Measurements from ENCODE around the gene PLAU. TPM values are rescaled to one million over a fixed set of nuclear protein-coding genes. Genes with fewer than 3 reads are reported as not detected.
"Not testable (repeated sequence)": the region's sequence is repeated elsewhere in the genome, so short reads cannot be mapped to it uniquely, and the experiment has no call there.

PLAU gene
- total RNA-seq, 1 experiment from 2014 or later, result 1,582 TPM

DNA sequence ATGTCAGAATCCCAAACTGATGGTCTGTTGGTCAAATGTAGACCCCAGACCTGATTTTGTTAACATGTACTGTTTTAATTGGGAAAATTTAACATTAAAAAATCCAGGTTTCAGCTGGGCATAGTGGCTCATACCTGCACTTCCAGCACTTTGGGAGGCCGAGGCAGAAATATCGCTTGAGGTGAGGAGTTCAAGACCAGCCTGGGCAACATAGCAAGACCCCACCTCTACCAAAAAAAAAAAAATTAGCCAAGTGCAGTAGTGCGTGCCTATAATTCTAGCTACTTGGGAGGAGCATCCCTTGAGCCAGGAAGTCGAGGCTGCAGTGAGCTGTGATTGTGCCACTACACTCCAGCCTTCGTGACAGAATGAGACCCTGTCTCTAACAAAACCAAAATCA is 20.7 kb upstream of the PLAU start:
- Histone ChIP-seq H3K4me2 (ENCODE audit: low read length) (no peak overlapping the region), H3K9ac (ENCODE audit: low read length) (no peak overlapping the region), H2AFZ (ENCODE audit: low read length) (no peak overlapping the region), H3F3A (ENCODE audit: low read length, unreplicated experiment) (peaks cover 43% of the 10 kb centered on the region), H3K4me1 (ENCODE audit: insufficient read depth, low read length) (peaks cover 87% of the 10 kb centered on the region), H3K79me2 (ENCODE audit: low read length) (no peaks in the 10 kb centered on the region), H3K4me3 (ENCODE audit: low read length) (no peak overlapping the region), H3K27ac (ENCODE audit: low read length) (peak overlapping the region; percentile 82), H3K9me2 (replicated peaks; ENCODE audit: low read length) (0 out of 2 replicates have a peak, but pooled peaks cover 4% of the 10 kb centered on the region), H3K36me3 (ENCODE audit: low read depth, low read length) (no peaks in the 10 kb centered on the region), H4K20me1 (ENCODE audit: low read length) (no peaks in the 10 kb centered on the region), H3K27me3 (ENCODE audit: low read length) (no peaks in the 10 kb centered on the region), H3K9me3 (ENCODE audit: low read length) (no peaks in the 10 kb centered on the region)
- TF ChIP-seq EZH2 (IDR thresholded peaks at IDR 0.05; ENCODE audit: low read length, unreplicated experiment) (no peak), CTCF (conservative IDR thresholded peaks at IDR 0.05; ENCODE audit: low read depth, low read length) (no peak), EZH2phosphoT487 (IDR thresholded peaks at IDR 0.05; ENCODE audit: borderline replicate concordance, low read length) (no peak)
- ATAC-seq (no peak), DNase-seq (no peak)
- POLR2A ChIA-PET (ENCODE audit: unreplicated experiment), result interaction anchor here (0.6 to 3.4 kb wide), 2 partner anchors 9 to 37 kb away, joined by 3 to 71 read pairs; no protein-coding TSS in a partner anchor
- intact Hi-C loops (cut with micrococcal nuclease), result loop anchor here (10.0 kb wide), 1 partner anchor 1035 kb away; no protein-coding TSS in a partner anchor
- no TSS peak for BruUV-seq (replicated peaks)
- CTCF ChIA-PET, result interaction anchor here (0.7 kb wide), 1 partner anchor 10 kb away, joined by 10 read pairs; no protein-coding TSS in a partner anchor

DNA sequence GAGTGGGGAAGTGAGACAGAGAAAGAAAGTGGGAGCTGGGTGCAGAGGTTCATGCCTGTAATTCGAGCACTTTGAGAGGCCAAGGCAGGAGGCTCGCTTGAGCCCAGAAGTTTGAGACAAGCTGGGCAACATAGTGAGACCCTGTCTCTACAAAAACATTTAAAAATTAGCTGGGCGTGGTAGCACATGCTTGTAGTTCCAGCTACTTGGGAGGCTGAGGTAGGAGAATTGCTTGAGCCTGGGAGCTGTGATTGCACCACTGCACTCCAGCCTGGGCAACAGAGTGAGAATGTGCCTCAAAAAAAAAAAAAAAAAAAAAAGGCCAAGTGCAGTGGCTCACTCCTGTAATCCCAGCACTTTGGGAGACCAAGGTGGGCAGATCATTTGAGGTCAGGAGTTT is 20.1 kb upstream of the PLAU start:
- ATAC-seq; H3K9ac ChIP-seq (ENCODE audit: low read length); H2AFZ ChIP-seq (ENCODE audit: low read length); H3K27me3 ChIP-seq (ENCODE audit: low read length); DNase-seq; H4K20me1 ChIP-seq (ENCODE audit: low read length); H3K79me2 ChIP-seq (ENCODE audit: low read length); H3K4me2 ChIP-seq (ENCODE audit: low read length); H3K9me2 ChIP-seq (replicated peaks; ENCODE audit: low read length); H3K36me3 ChIP-seq (ENCODE audit: low read depth, low read length); H3K9me3 ChIP-seq (ENCODE audit: low read length); H3K4me3 ChIP-seq (ENCODE audit: low read length); BruUV-seq (replicated peaks): not testable (repeated sequence)
- H3K27ac ChIP-seq (ENCODE audit: low read length), result peak overlapping the region; percentile 82; the same call in 1 of the 2 replicates
- peaks cover 43% of the 10 kb centered on the region for H3F3A ChIP-seq (ENCODE audit: low read length, unreplicated experiment)
- ChIA-PET POLR2A (ENCODE audit: unreplicated experiment) (interaction anchor here (0.6 kb wide), 1 partner anchor 37 kb away, joined by 3 read pairs; no protein-coding TSS in a partner anchor), CTCF (interaction anchor here (0.6 to 0.8 kb wide), 3 partner anchors 11 to 50 kb away, joined by 3 to 10 read pairs (median 3); no protein-coding TSS in a partner anchor)
- H3K4me1 ChIP-seq (ENCODE audit: insufficient read depth, low read length), result peaks cover 89% of the 10 kb centered on the region
- intact Hi-C loops (cut with micrococcal nuclease), result loop anchor here (10.0 kb wide), 1 partner anchor 1034 kb away; no protein-coding TSS in a partner anchor

- Histone ChIP-seq H3F3A (ENCODE audit: low read length, unreplicated experiment) (peaks cover 42% of the 10 kb centered on the region), H3K36me3 (ENCODE audit: low read depth, low read length) (no peaks in the 10 kb centered on the region), H3K79me2 (ENCODE audit: low read length) (no peaks in the 10 kb centered on the region), H3K27me3 (ENCODE audit: low read length) (no peaks in the 10 kb centered on the region), H3K4me1 (ENCODE audit: insufficient read depth, low read length) (peaks cover 85% of the 10 kb centered on the region), H3K9ac (ENCODE audit: low read length) (no peak overlapping the region), H3K4me3 (ENCODE audit: low read length) (no peak overlapping the region), H4K20me1 (ENCODE audit: low read length) (no peaks in the 10 kb centered on the region), H3K4me2 (ENCODE audit: low read length) (no peak overlapping the region), H3K9me2 (replicated peaks; ENCODE audit: low read length) (0 out of 2 replicates have a peak, but pooled peaks cover 4% of the 10 kb centered on the region), H3K9me3 (ENCODE audit: low read length) (no peaks in the 10 kb centered on the region), H2AFZ (ENCODE audit: low read length) (no peak overlapping the region), H3K27ac (ENCODE audit: low read length) (no peak overlapping the region)
- ATAC-seq (no peak), DNase-seq (peak; percentile 64)
- TF ChIP-seq CTCF (conservative IDR thresholded peaks at IDR 0.05; ENCODE audit: low read depth, low read length) (no peak), EZH2phosphoT487 (IDR thresholded peaks at IDR 0.05; ENCODE audit: borderline replicate concordance, low read length) (no peak), EZH2 (IDR thresholded peaks at IDR 0.05; ENCODE audit: low read length, unreplicated experiment) (no peak)
- CTCF ChIA-PET, result interaction anchor here (0.8 to 1.5 kb wide), 2 partner anchors 49 kb away, joined by 3 to 8 read pairs; no protein-coding TSS in a partner anchor
- intact Hi-C loops (cut with micrococcal nuclease), result loop anchor here (10.0 kb wide), 1 partner anchor 1033 kb away; no protein-coding TSS in a partner anchor
- no TSS peak for BruUV-seq (replicated peaks)
- POLR2A ChIA-PET (ENCODE audit: unreplicated experiment), result interaction anchor here (0.7 kb wide), 1 partner anchor 18 kb away, joined by 9 read pairs; no protein-coding TSS in a partner anchor
These were observed 19.4 kb upstream of the PLAU start for GRCh38 chr10:73891540-73891939.
